Endothelial cell (in vitro differentiated cells): ENCODE measurements around the gene STK11IP. TPM values are rescaled to one million over a fixed set of nuclear protein-coding genes. Genes with fewer than 3 reads are reported as not detected.

Experiments used
- DNase-seq: peaks from one replicate; pipeline ENCODE4 v3.0.0; 2021; ENCODE audit warnings: low spot score
- H3K27ac Mint-ChIP-seq: one replicate; pipeline ENCODE4 v1.8.0; 2021; ENCODE audit warnings: mixed read lengths, inconsistent platforms; ENCODE audit not compliant: unreplicated experiment
- H3K27me3 Mint-ChIP-seq: one replicate; pipeline ENCODE4 v1.8.0; 2021; ENCODE audit warnings: mild to moderate bottlenecking, moderate library complexity, mixed read lengths, inconsistent platforms; ENCODE audit not compliant: unreplicated experiment
- H3K36me3 Mint-ChIP-seq: one replicate; pipeline ENCODE4 v1.8.0; 2021; ENCODE audit warnings: mild to moderate bottlenecking, low read depth, mixed read lengths, inconsistent platforms; ENCODE audit not compliant: unreplicated experiment
- H3K4me1 Mint-ChIP-seq: one replicate; pipeline ENCODE4 v1.8.0; 2021; ENCODE audit warnings: mild to moderate bottlenecking, mixed read lengths, inconsistent platforms; ENCODE audit not compliant: unreplicated experiment
- H3K4me3 Mint-ChIP-seq: one replicate; pipeline ENCODE4 v1.8.0; 2021; ENCODE audit warnings: mild to moderate bottlenecking, mixed read lengths, inconsistent platforms; ENCODE audit not compliant: unreplicated experiment
- H3K9me3 Mint-ChIP-seq: one replicate; pipeline ENCODE4 v1.8.0; 2021; ENCODE audit warnings: mixed read lengths, inconsistent platforms; ENCODE audit not compliant: unreplicated experiment
- CTCF ChIP-seq: fragments of 200-600 bp; sonication (generic); IDR thresholded peaks from one replicate; pipeline ENCODE4 v1.5.0; 2021; ENCODE audit warnings: antibody characterized with exemption; ENCODE audit not compliant: unreplicated experiment
- total RNA-seq: library from RNA; stranded (reverse); fragmentation: NEBNext Ultra II Directional; extraction: Animal tissue kit (Norgen Biotek cat#: 25700); gene quantifications from one replicate; pipeline ENCODE4 v1.2.1, GENCODE V29; 2021; ENCODE audit not compliant: unreplicated experiment

The STK11IP gene
- total RNA-seq, 1 donor from 2014 or later, result 23.8 TPM

DNA sequence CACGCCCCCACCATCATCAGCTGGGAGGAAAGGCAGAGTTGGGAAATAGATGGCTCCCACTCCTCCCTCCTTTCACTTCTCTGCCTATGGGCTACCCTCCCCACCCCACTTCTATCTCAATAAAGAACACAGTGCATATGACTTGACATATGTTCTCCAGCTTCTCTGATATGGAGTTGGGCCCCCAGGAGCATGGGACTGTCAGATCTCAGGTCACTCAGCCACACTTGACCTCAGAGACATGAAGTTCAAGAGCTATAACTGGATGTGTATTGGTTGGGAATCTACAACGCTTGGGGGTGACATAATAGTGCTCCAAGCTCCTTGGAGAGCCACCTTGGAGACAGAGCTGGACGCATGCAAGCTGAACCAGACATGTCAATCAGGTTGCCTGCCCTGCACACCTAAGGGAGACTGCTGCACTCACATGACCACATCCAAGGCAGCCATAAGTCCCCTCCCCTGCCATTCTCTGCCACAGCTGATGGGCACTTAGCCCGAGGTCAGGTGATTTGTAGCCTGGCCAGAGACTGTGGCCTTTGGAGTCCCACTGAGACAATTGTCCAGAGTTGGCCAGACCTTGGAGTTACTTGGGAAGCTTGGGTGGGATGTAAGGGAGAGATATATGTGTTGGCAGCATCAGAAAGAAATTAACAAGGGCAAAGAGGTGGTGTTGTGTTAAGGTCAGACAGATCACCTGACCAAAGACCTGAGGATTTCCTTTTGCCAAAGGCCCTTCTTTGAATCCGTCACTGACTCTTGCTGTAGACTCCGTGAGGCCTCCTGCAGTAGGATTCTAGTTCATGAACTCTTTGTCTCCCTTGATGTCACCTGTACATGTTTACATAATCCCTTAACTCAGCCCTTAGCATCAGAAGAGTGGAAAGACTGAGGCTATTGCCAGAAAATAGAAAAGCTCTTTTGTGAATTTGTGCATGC is 21.8 kb upstream of the STK11IP start:
- no peak overlapping the region for H3K27ac Mint-ChIP-seq
- H3K27me3 Mint-ChIP-seq, result peaks cover 24% of the 10 kb centered on the region
- peaks cover 12% of the 10 kb centered on the region for H3K4me1 Mint-ChIP-seq
- H3K9me3 Mint-ChIP-seq, result no peaks in the 10 kb centered on the region
- peaks cover 4% of the 10 kb centered on the region for H3K36me3 Mint-ChIP-seq
- no peak for DNase-seq
- TF ChIP-seq CTCF, result no peak
- no peak overlapping the region for H3K4me3 Mint-ChIP-seq

DNA sequence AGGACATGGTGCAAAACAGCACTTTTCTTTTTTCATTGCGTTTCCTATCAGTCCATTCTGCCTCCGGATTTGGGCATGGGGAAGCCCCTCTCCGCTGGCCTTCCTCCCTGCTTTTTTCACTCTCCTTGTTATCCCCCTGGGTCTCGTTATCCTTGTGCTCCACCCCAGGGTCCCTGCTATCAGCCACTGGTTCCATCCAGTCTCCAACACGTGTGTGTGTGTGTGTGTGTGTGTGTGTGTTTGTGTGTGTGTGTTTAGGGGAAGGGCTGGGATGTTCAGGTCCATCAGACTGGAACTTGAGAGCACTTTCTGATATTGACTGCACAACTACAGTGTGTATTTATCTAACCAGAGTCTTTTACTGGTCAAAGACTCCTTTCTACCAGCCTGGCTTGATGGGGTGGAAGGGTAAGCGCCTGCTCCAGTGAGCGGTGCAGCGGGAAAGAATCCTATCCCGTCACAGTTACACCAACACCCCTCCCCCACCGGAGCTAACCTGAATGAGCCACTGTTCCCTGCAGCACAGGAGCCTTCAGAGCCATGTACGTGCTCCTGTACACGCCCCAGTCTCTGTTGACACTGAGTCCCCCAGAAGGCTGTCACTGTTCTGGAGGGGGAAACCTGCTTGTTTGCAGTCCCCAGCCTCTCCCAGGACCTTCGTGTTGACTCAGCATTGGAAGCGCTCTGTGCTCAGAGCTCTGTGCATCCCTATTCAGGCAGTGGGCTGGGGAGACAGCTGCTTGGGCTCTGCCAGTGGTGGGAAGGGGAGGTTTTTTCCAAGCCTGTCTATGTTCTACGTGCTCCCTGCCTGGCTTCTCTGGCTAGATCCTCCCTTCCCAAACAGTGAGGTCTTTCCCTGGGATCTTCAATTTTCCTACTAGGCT is 20.9 kb upstream of the STK11IP start:
- H3K27me3 Mint-ChIP-seq, result peaks cover 23% of the 10 kb centered on the region

DNA sequence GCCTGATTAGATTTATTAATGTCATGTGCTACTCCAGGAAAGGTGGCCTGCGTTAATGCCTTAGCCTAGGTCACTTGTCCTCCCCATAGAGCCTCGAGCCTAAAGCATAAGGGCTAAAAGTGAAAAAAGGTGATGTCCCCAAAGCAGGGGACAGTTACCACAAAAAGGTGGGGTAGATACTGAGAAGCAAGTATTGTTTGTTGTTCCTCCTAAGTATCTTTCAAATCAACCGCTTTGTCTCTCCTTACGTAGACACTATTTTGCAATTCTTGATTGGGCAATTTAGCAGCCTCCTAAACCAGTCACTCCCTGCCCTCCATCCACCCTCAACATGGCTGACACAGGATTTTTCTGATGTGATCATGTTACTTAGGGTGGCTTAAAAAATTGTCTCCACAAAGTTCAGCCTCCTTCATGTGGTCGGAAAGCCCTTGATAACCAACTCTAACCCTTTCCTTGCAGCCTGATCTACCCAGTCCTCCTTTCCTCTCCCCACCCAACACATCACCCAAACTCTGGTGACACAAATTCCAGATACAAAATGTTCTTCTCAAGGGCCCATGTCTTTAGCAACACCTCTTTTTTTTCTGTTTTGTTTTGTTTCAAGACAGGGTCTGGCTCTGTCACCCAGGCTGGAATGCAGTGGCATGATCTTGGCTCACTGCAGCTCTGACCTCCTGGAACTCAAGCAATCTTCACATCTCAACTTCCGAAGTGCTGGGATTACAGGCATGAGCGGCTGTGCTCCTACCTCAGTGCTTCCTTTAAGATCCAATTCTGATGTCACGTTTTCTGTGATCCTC is 18.6 kb upstream of the STK11IP start:
- H3K36me3 Mint-ChIP-seq, result no peaks in the 10 kb centered on the region
- no peak overlapping the region for H3K27ac Mint-ChIP-seq
- no peak overlapping the region for H3K4me3 Mint-ChIP-seq

More for the DNA sequence above, 20.9 kb upstream of the STK11IP start:
- DNase-seq, result no peak
- no peak for TF ChIP-seq CTCF
- Mint-ChIP-seq H3K36me3 (peaks cover 2% of the 10 kb centered on the region), H3K27ac (no peak overlapping the region), H3K4me1 (peaks cover 11% of the 10 kb centered on the region), H3K4me3 (no peak overlapping the region), H3K9me3 (no peaks in the 10 kb centered on the region)

DNA sequence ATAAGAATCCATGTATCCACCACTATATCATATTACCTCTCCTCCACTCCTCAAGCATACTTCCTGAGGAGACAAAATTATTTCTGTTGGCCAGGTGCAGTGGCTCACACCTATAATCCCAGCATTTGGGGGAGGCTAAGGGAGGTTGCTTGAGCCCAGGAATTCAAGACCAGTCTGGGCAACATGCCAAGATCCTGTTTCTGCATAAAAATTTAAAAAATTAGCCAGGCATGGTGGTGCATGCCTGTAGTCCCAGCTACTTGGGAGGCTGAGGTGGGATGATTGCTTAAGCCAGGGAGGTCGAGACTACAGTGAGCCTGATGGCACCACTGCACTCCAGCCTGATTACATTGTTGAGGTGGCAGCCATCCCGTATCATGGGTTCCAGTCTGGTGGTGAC is 16.3 kb upstream of the STK11IP start:
- Mint-ChIP-seq H3K27me3 (peaks cover 9% of the 10 kb centered on the region), H3K4me1 (peaks cover 8% of the 10 kb centered on the region), H3K27ac (no peak overlapping the region), H3K4me3 (no peak overlapping the region), H3K9me3 (no peaks in the 10 kb centered on the region), H3K36me3 (no peaks in the 10 kb centered on the region)
- TF ChIP-seq CTCF, result no peak
- DNase-seq, result no peak

More for the DNA sequence above, 18.6 kb upstream of the STK11IP start:
- peaks cover 18% of the 10 kb centered on the region for H3K27me3 Mint-ChIP-seq
- H3K9me3 Mint-ChIP-seq, result no peaks in the 10 kb centered on the region
- peaks cover 8% of the 10 kb centered on the region for H3K4me1 Mint-ChIP-seq
- TF ChIP-seq CTCF, result no peak
- no peak for DNase-seq
